ENCODE results near the gene CADPS2.

DNA sequence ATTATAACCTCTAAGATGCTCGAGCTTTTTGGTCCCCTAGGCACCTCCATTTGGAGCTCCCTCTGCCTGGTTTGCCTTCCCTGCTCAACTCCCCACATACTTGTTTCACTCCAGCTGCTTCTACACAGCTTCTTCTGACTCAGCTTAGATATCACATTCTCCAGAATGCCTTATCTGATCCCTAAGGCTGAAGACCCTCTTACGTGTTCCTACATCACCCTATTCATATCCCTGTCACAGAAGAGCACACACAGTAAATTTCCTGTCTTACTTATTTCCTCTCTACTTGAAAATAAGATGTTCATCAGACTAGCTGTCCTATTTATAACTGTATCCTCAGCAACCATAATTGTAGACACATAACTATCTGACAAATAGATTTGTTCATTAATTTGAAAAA lies 122.2 kb downstream of the CADPS2 start:
- TF ChIP-seq POLR2AphosphoS5 (IDR thresholded peaks at IDR 0.05) (no peak), EP300 (IDR thresholded peaks at IDR 0.05) (no peak)
